Dermis blood vessel endothelial cell (primary cell): ENCODE measurements around the gene PPFIBP2. TPM values are rescaled to one million over a fixed set of nuclear protein-coding genes. Genes with fewer than 3 reads are reported as not detected.

Experiments used
- total RNA-seq: library from RNA; depleted of rRNA; stranded (reverse); fragments of >200 nt; gene quantifications from 2 replicates; pipeline ENCODE4 v1.2.3, GENCODE V29; 2014

The PPFIBP2 gene
- total RNA-seq, 1 donor from 2014 or later, result 3.2 TPM

Other genes with a start within 250 kb of the PPFIBP2 start
- 0.65 TPM in 1 of 2 replicates, not detected in the other for gene OLFML1, start 28.5 kb upstream of the PPFIBP2 start, total RNA-seq
- gene CYB5R2, start 159.5 kb downstream of the PPFIBP2 start, total RNA-seq, result 0.47 TPM in 1 of 2 replicates, not detected in the other
- not detected in 2 replicates for gene OVCH2, start 192.5 kb downstream of the PPFIBP2 start, total RNA-seq